K562 (cell line): ENCODE data around the gene TRMT112. TPM values are rescaled to one million over a fixed set of nuclear protein-coding genes. Genes with fewer than 3 reads are reported as not detected.

ENCODE experiments used
- BRCA1 ChIP-seq, 2 experiments: fragments of 450-650 bp in 1 of 2; sonication (generic) in 1 of 2; formaldehyde crosslinking in 1 of 2; IDR thresholded peaks; 2 replicates each; pipeline versions ENCODE4 v1.5.0 to v1.6.1; 2017 to 2020; ENCODE audit warnings: mild to moderate bottlenecking in 1 of 2, missing genetic modification reagents in 1 of 2
- FIP1L1 ChIP-seq: fragments of 200-400 bp; formaldehyde crosslinking; IDR thresholded peaks from 2 replicates; pipeline ENCODE4 v1.6.1; 2018; ENCODE audit warnings: mild to moderate bottlenecking, low read depth, low read length; ENCODE audit not compliant: poor library complexity, severe bottlenecking
- GATA2 ChIP-seq: sonication (generic); formaldehyde crosslinking; IDR thresholded peaks from 2 replicates; pipeline ENCODE4 v1.4.0; 2020; ENCODE audit warnings: mild to moderate bottlenecking, missing genetic modification reagents
- ZNF140 ChIP-seq: fragments of 250-450 bp; sonication (Bioruptor Pico); IDR thresholded peaks from 2 replicates; pipeline ENCODE4 v1.8.0; 2021; ENCODE audit warnings: moderate library complexity, mild to moderate bottlenecking, inconsistent platforms
- ZNF551 ChIP-seq: fragments of 250-450 bp; sonication (Bioruptor Pico); IDR thresholded peaks from 2 replicates; pipeline ENCODE4 v1.5.0; 2021; ENCODE audit warnings: mild to moderate bottlenecking, moderate library complexity
- ZNF57 ChIP-seq: fragments of 450-650 bp; formaldehyde crosslinking; IDR thresholded peaks from 2 replicates; pipeline ENCODE4 v1.4.0; 2020; ENCODE audit warnings: mild to moderate bottlenecking, moderate library complexity
- polyA plus RNA-seq, 8 experiments: library from polyadenylated mRNA; depleted of rRNA in 4 of 8; stranded (reverse) in 5 of 8; unstranded in 3 of 8; fragments of >200 nt; fragmentation: Nextera tagmentation in 2 of 8; fragmentation: Illumina TruSeq in 1 of 8; extraction: Ambion mirVana in 2 of 8; extraction: Trizol in 1 of 8; gene quantifications; 2 replicates each; pipeline versions ENCODE4 v1.2.1 to v1.2.3, GENCODE V29; 2011 to 2014; ENCODE audit warnings: inconsistent platforms in 1 of 8, missing spikeins in 1 of 8
- total RNA-seq, 7 experiments: library from RNA; depleted of rRNA in 6 of 7; stranded (reverse); fragments of >200 nt in 6 of 7; fragmentation: Illumina TruSeq in 2 of 7; extraction: Trizol in 2 of 7; gene quantifications; 2 replicates each; pipeline versions ENCODE4 v1.2.1 to v1.2.3, GENCODE V29; 2011 to 2021; ENCODE audit warnings: low replicate concordance in 1 of 7
- TF ChIP-seq, protein P1 (sequence below): fragments of 450-650 bp; IDR thresholded peaks from 2 replicates; pipeline ENCODE4 v1.7.0; 2016; ENCODE audit warnings: borderline replicate concordance
- TF ChIP-seq, protein P2 (sequence below): sonication (generic); formaldehyde crosslinking; IDR thresholded peaks from 2 replicates; pipeline ENCODE4 v1.4.0; 2020; ENCODE audit warnings: mild to moderate bottlenecking, missing genetic modification reagents
- TF ChIP-seq, protein P3 (sequence below), 2 experiments: fragments of 450-650 bp in 1 of 2; sonication (generic) in 1 of 2; formaldehyde crosslinking in 1 of 2; IDR thresholded peaks; 2 replicates each; pipeline versions ENCODE4 v1.7.1 to v1.9.0; 2016 to 2022; ENCODE audit warnings: inconsistent platforms in 1 of 2, mild to moderate bottlenecking in 1 of 2, missing genetic modification reagents in 1 of 2
- TF ChIP-seq, protein P4 (sequence below): fragments of 200-800 bp; sonication (Bioruptor generic); IDR thresholded peaks from 2 replicates; pipeline ENCODE4 v1.6.1; 2017; ENCODE audit warnings: missing genetic modification characterization, missing compliant biosample characterization

TRMT112 gene
- total and polyA plus RNA-seq, 9 of the 15 experiments (the other 6 are each of a cell fraction or from before 2014, with no cell fraction given), result 162 to 444 (median 300) TPM

DNA sequence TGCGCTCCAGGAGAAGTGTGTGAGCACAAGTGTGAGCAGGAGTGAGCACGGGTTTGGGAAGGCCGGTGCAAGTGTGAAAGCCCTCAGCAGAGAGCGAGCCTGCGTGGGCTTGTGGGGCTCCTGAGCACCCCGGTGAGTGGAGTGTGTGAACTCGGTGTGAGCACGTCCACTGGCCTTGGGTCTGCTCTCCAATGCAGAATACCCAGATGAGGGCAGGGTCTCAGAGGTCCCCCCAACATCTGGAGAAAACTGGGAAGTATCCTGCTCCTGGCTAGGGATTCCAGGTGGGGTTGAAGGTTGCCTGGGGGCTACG, 10.8 kb downstream of the TRMT112 start (continued):
- TF ChIP-seq FIP1L1 (no peak), ZNF551 (CRISPR knock-in tag) (no peak), GATA2 (CRISPR knock-in tag) (no peak), ZNF57 (CRISPR knock-in tag) (no peak), BRCA1 (IDR thresholded peaks at IDR 0.05) (no peak), BRCA1 (CRISPR knock-in tag; IDR thresholded peaks at IDR 0.05) (no peak), ZNF140 (CRISPR knock-in tag) (no peak)
- TF ChIP-seq, protein P1, sequence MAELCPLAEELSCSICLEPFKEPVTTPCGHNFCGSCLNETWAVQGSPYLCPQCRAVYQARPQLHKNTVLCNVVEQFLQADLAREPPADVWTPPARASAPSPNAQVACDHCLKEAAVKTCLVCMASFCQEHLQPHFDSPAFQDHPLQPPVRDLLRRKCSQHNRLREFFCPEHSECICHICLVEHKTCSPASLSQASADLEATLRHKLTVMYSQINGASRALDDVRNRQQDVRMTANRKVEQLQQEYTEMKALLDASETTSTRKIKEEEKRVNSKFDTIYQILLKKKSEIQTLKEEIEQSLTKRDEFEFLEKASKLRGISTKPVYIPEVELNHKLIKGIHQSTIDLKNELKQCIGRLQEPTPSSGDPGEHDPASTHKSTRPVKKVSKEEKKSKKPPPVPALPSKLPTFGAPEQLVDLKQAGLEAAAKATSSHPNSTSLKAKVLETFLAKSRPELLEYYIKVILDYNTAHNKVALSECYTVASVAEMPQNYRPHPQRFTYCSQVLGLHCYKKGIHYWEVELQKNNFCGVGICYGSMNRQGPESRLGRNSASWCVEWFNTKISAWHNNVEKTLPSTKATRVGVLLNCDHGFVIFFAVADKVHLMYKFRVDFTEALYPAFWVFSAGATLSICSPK, result no peak
- TF ChIP-seq, protein P2, sequence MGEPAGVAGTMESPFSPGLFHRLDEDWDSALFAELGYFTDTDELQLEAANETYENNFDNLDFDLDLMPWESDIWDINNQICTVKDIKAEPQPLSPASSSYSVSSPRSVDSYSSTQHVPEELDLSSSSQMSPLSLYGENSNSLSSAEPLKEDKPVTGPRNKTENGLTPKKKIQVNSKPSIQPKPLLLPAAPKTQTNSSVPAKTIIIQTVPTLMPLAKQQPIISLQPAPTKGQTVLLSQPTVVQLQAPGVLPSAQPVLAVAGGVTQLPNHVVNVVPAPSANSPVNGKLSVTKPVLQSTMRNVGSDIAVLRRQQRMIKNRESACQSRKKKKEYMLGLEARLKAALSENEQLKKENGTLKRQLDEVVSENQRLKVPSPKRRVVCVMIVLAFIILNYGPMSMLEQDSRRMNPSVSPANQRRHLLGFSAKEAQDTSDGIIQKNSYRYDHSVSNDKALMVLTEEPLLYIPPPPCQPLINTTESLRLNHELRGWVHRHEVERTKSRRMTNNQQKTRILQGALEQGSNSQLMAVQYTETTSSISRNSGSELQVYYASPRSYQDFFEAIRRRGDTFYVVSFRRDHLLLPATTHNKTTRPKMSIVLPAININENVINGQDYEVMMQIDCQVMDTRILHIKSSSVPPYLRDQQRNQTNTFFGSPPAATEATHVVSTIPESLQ (CRISPR knock-in tag), result no peak
- TF ChIP-seq, protein P3, sequence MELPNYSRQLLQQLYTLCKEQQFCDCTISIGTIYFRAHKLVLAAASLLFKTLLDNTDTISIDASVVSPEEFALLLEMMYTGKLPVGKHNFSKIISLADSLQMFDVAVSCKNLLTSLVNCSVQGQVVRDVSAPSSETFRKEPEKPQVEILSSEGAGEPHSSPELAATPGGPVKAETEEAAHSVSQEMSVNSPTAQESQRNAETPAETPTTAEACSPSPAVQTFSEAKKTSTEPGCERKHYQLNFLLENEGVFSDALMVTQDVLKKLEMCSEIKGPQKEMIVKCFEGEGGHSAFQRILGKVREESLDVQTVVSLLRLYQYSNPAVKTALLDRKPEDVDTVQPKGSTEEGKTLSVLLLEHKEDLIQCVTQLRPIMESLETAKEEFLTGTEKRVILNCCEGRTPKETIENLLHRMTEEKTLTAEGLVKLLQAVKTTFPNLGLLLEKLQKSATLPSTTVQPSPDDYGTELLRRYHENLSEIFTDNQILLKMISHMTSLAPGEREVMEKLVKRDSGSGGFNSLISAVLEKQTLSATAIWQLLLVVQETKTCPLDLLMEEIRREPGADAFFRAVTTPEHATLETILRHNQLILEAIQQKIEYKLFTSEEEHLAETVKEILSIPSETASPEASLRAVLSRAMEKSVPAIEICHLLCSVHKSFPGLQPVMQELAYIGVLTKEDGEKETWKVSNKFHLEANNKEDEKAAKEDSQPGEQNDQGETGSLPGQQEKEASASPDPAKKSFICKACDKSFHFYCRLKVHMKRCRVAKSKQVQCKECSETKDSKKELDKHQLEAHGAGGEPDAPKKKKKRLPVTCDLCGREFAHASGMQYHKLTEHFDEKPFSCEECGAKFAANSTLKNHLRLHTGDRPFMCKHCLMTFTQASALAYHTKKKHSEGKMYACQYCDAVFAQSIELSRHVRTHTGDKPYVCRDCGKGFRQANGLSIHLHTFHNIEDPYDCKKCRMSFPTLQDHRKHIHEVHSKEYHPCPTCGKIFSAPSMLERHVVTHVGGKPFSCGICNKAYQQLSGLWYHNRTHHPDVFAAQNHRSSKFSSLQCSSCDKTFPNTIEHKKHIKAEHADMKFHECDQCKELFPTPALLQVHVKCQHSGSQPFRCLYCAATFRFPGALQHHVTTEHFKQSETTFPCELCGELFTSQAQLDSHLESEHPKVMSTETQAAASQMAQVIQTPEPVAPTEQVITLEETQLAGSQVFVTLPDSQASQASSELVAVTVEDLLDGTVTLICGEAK (IDR thresholded peaks at IDR 0.05), result 0 out of 2 replicates have a peak, but pooled peaks have one; percentile 27
- TF ChIP-seq, protein P3 (CRISPR knock-in tag; IDR thresholded peaks at IDR 0.05), result no peak
- TF ChIP-seq, protein P4, sequence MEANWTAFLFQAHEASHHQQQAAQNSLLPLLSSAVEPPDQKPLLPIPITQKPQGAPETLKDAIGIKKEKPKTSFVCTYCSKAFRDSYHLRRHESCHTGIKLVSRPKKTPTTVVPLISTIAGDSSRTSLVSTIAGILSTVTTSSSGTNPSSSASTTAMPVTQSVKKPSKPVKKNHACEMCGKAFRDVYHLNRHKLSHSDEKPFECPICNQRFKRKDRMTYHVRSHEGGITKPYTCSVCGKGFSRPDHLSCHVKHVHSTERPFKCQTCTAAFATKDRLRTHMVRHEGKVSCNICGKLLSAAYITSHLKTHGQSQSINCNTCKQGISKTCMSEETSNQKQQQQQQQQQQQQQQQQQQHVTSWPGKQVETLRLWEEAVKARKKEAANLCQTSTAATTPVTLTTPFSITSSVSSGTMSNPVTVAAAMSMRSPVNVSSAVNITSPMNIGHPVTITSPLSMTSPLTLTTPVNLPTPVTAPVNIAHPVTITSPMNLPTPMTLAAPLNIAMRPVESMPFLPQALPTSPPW, result no peak
